Transverse colon (tissue), 3 donors: Measurements from ENCODE around the gene ZNF844.
"Not testable (repeated sequence)": the region's sequence is repeated elsewhere in the genome, so short reads cannot be mapped to it uniquely, and the experiment has no call there.

Experiments used
- EP300 ChIP-seq: sonication (generic); formaldehyde crosslinking; IDR thresholded peaks from one replicate; pipeline ENCODE4 v1.6.1; 2017; ENCODE audit warnings: antibody characterized with exemption, low read depth
- TF ChIP-seq, protein P1 (sequence below), 5 experiments: fragments of 200-600 bp in 3 of 5; fragments of 450-650 bp in 2 of 5; sonication (generic) in 3 of 5; IDR thresholded peaks; 1 replicate in 2 of 5; 2 replicates in 3 of 5; pipeline ENCODE4 v1.5.1; 2016 to 2017; ENCODE audit warnings: antibody characterized with exemption in 5 of 5, inconsistent platforms in 3 of 5, mild to moderate bottlenecking in 2 of 5, moderate library complexity in 1 of 5

DNA sequence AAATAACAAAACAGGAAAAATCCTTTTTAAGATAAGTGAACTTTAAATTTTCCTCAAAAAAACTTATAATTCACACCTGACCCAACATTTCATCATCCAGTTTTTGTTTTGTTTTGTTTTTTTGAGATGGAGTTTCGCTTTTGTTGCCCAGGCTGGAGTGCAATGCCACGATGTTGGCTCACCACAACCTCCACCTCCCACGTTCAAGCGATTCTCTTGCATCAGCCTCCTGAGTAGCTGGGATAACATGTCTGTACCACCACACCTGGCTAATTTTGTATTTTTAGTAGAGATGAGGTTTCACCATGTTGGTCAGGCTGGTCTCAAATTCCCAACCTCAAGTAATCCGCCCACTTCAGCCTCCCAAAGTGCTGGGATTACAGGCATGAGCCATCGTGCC is 18.8 kb downstream of the ZNF844 start:
- TF ChIP-seq, protein P1, sequence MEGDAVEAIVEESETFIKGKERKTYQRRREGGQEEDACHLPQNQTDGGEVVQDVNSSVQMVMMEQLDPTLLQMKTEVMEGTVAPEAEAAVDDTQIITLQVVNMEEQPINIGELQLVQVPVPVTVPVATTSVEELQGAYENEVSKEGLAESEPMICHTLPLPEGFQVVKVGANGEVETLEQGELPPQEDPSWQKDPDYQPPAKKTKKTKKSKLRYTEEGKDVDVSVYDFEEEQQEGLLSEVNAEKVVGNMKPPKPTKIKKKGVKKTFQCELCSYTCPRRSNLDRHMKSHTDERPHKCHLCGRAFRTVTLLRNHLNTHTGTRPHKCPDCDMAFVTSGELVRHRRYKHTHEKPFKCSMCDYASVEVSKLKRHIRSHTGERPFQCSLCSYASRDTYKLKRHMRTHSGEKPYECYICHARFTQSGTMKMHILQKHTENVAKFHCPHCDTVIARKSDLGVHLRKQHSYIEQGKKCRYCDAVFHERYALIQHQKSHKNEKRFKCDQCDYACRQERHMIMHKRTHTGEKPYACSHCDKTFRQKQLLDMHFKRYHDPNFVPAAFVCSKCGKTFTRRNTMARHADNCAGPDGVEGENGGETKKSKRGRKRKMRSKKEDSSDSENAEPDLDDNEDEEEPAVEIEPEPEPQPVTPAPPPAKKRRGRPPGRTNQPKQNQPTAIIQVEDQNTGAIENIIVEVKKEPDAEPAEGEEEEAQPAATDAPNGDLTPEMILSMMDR (IDR thresholded peaks at IDR 0.05), result not testable (repeated sequence)
- not testable (repeated sequence) for TF ChIP-seq EP300
